Muscle of leg (tissue), 11 donors: ENCODE data around the gene KIF23. TPM values are rescaled to one million over a fixed set of nuclear protein-coding genes. Genes with fewer than 3 reads are reported as not detected.
A peak's percentile ranks its signal among the peaks of the same experiment; 100 is the strongest.

Experiments used
- DNase-seq: peaks from one replicate; pipeline ENCODE4 v3.0.0; 2013
- H3K27ac ChIP-seq: one replicate; pipeline ENCODE4 v1.5.1; 2013; ENCODE audit warnings: mild to moderate bottlenecking, low read length, control low read depth
- H3K27me3 ChIP-seq: one replicate; pipeline ENCODE4 v1.6.1; 2013; ENCODE audit warnings: low read length; ENCODE audit not compliant: control insufficient read depth, insufficient read depth
- H3K36me3 ChIP-seq: one replicate; pipeline ENCODE4 v1.6.1; 2013; ENCODE audit warnings: low read length; ENCODE audit not compliant: control insufficient read depth, insufficient read depth
- H3K4me1 ChIP-seq: one replicate; pipeline ENCODE4 v1.6.1; 2013; ENCODE audit warnings: low read length; ENCODE audit not compliant: control insufficient read depth, insufficient read depth
- H3K4me3 ChIP-seq: one replicate; pipeline ENCODE4 v1.5.1; 2013; ENCODE audit warnings: low read length, control low read depth
- H3K9me3 ChIP-seq: replicated peaks from 2 replicates; pipeline ENCODE4 v1.6.1; 2013; ENCODE audit warnings: low read depth, low read length; ENCODE audit not compliant: control insufficient read depth
- WGBS: methylation state at CpG from one replicate; pipeline ENCODE4 v1.1.5; 2013; ENCODE audit warnings: missing lambda C conversion rate; ENCODE audit not compliant: insufficient coverage; 5-methylcytosine and 5-hydroxymethylcytosine counted together
- polyA plus RNA-seq, 8 donors: library from polyadenylated mRNA; unstranded; fragments of 120-200 nt; gene quantifications; one replicate each; pipeline versions ENCODE4 v1.2.1 to v1.2.3, GENCODE V29; 2013; ENCODE audit warnings: inconsistent platforms in 1 of 8, low replicate concordance in 1 of 8; ENCODE audit not compliant: insufficient read length in 8 of 8, insufficient read depth in 1 of 8
- total RNA-seq: library from RNA; stranded (reverse); fragments of 120-200 nt; gene quantifications from one replicate; pipeline ENCODE4 v1.2.4, GENCODE V29; 2013

Gene KIF23
- total and polyA plus RNA-seq, 9 donors: 16.5 to 26.9 (median 21.2) TPM

DNA sequence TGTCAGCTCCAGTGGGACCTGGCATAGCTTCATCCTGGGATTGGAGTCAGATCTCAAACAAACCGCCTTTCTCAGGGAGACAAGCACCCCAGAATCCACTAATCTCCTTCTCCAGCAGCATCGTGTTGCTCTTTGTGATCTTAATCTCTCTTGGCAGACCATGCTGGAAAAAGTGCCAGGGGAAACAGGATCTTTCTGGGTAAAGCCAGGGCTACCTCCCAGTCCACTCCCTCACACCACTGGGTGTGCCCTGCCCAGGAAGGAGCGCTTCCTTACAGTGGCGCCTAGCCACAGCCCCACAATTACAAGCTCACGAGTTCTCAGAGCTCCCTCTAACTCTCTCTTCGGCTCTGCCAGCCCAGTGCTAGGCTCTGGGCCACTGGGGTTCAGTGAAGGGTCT lies 70.7 kb downstream of the KIF23 start:
- H3K4me3 ChIP-seq: no peak overlapping the region
- H3K4me1 ChIP-seq: peaks cover 8% of the 10 kb centered on the region
- WGBS: 64% methylated on average over 4 of the region's 6 CpGs
- peak; percentile 50 for DNase-seq
- H3K9me3 ChIP-seq: peaks cover 6% of the 10 kb centered on the region
- H3K27ac ChIP-seq: no peak overlapping the region
- H3K27me3 ChIP-seq: peaks cover 8% of the 10 kb centered on the region
- H3K36me3 ChIP-seq: no peaks in the 10 kb centered on the region

DNA sequence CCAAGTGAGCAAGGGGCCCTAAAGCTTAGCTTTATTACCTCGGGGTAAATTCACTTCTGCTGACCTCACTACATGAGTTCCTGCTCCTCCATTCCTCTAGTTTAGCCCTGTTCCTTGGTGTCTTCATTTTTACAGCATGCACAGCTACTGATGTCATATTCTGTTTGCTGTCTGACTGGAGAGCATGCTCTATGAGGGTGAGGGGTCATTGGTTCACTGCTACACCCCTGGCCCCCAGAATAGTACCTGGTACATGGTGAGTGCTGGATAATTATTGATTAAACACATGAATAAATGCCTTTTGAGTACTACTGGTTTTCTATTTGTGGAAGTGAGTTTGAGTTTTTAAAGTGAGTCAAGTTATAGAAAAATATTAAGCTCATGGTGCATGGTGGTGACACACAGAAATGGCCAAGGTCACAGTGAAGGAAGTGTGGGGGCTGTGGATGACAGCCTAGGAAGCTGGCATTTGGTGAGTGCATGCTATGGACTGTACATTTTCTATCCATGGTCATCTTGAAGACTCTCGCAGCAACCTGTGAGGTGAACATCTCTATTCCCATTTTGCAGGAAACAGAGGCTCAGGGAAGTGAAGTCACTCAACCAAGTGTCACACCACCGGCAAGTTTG lies 72.4 kb downstream of the KIF23 start:
- DNase-seq: no peak
- Histone ChIP-seq H3K4me3 (no peak overlapping the region), H3K9me3 (peaks cover 2% of the 10 kb centered on the region), H3K36me3 (no peaks in the 10 kb centered on the region), H3K27ac (no peak overlapping the region), H3K27me3 (peaks cover 8% of the 10 kb centered on the region), H3K4me1 (peaks cover 15% of the 10 kb centered on the region)
- WGBS: 83% methylated on average over 1 of the region's 3 CpGs

DNA sequence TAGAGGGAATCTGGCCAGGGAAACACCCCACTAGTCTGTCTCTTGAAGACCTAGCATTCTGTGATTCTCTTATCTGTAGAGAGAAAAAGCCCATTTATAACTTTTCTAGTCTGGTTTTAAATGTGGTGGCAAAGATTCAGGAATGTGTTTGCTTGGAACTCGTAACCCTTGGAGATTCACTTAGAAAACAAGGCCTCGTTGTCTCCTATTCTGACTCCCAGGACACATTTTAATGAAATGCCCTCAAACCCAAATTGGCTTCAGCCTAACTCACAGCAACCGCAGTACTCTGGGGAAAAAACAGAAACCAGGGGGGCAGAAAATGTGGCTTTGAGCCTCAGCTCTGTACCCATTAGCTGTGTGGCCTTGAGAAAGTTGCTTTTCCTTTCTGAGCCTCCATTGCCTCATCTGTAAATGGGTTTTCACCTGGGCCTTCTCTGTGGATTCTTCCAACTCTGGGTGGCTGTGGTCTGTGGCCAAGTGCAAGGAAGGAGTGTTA lies 75.0 kb downstream of the KIF23 start:
- Histone ChIP-seq H3K27ac (no peak overlapping the region), H3K4me1 (peaks cover 15% of the 10 kb centered on the region), H3K36me3 (no peaks in the 10 kb centered on the region), H3K27me3 (peaks cover 2% of the 10 kb centered on the region), H3K4me3 (no peak overlapping the region), H3K9me3 (peaks cover 2% of the 10 kb centered on the region)
- DNase-seq: peak; percentile 48
- WGBS: 50% methylated on average over 2 of the region's 3 CpGs

DNA sequence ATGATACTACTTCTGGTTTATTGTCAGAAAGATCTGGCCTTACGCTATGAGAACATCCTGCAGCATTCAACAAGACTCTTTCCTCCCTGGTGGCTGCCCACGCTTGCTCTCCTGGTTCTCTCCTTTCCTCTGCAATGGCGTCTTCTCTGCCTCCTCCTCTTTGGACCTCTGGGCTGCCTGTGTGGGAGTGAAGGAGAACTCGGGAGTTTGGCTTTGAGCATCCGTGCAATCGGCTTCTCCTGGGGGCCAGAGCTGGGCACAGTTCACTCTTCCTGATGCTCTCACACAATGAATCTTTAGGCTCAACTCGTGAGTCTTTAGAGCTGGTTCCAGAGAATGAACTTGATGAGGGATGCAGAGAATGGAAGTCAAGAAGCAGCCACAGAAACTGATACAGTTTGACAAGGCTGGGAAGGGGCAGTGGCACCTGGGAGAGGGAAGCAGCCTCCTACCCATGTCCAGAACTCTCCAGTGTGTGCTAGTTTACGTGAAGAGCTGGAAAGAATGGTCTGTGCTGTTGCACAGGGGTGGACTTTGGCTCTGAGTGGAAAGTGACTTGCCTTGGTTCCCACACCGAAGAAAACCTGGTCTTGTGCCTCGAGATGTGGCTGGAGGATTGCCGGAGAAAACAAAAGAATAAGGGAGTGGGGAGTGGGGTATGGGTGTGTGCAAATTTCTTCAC lies 76.3 kb downstream of the KIF23 start:
- no peak overlapping the region for H3K4me3 ChIP-seq
- no peak overlapping the region for H3K27ac ChIP-seq
- peak; percentile 58 for DNase-seq
- 43% methylated on average over 5 of the region's 11 CpGs for WGBS
- H3K4me1 ChIP-seq: peaks cover 10% of the 10 kb centered on the region
- no peaks in the 10 kb centered on the region for H3K36me3 ChIP-seq
- peaks cover 2% of the 10 kb centered on the region for H3K27me3 ChIP-seq
- H3K9me3 ChIP-seq: peaks cover 2% of the 10 kb centered on the region

DNA sequence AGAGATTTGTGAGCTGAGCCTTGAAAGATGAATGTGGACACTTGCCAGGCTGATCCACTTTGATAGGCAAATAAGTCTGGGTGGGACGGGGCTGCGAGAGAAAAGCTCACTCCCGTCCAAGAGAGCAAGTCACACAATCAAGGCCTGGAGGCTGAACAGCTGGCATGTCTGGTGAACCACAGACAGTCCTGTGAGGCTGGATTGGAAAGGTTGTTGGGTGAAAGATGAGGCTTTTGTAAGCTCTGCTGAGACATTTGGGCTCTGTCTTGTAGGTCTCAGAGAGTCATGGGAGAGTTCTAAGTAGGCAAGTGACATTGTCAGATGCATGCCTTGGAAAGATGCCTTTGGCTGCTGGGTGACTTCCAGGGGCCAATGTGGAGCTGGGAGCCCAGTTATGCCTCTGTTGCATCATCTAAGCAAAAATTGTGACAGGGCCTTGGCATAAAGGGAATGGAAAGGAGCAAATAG lies 76.9 kb downstream of the KIF23 start:
- Histone ChIP-seq H3K36me3 (no peaks in the 10 kb centered on the region), H3K27me3 (peaks cover 2% of the 10 kb centered on the region), H3K27ac (no peak overlapping the region), H3K9me3 (no peaks in the 10 kb centered on the region), H3K4me3 (no peak overlapping the region), H3K4me1 (peaks cover 10% of the 10 kb centered on the region)
- no peak for DNase-seq
- WGBS: 63% methylated on average over 3 of the region's 3 CpGs

DNA sequence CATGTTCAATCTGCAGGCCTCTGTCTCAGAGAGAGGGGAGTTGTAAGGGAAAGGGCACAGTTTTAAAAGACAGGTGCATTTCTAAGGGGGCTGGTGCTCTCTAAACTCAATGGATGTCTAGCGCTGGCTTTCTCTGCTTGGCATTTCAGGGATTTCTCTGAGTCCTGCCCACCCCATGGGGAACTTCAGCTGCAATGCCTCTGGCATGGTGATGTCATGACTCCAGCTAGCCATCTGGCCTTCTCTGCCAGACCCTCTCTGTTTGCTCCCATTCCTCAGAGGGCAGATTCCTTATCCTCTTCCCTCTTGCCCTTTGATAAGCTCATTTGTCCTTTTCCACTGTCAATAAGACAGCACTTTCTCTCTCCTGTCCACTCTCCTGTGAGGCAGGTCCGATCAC lies 79.3 kb downstream of the KIF23 start:
- H3K9me3 ChIP-seq: no peaks in the 10 kb centered on the region
- no peak overlapping the region for H3K27ac ChIP-seq
- H3K27me3 ChIP-seq: peaks cover 3% of the 10 kb centered on the region
- peaks cover 10% of the 10 kb centered on the region for H3K4me1 ChIP-seq
- WGBS: 89% methylated on average over 2 of the region's 2 CpGs
- H3K36me3 ChIP-seq: no peaks in the 10 kb centered on the region
- no peak for DNase-seq
- H3K4me3 ChIP-seq: no peak overlapping the region

DNA sequence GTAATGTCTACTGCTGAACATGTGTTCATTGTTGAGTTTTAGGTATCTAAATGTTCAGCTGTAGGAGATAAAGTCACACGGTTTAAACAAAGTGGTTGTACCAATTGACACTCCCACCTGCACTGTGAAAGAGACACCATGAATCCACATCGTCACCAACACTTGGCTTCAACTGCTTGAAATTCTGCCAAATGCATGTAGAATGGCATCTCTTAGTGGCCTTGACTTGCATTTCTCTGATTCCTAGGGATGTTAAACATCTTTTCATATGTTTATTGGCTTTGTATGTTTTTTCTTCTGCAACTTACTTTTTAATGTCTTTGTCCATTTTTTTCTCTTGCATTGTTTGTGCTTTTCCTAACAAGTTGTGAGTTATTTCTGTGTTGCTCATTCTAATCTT lies 81.9 kb downstream of the KIF23 start:
- DNase-seq: peak; percentile 42
- Histone ChIP-seq H3K4me3 (no peak overlapping the region), H3K27me3 (peaks cover 3% of the 10 kb centered on the region), H3K9me3 (no peaks in the 10 kb centered on the region), H3K4me1 (peaks cover 23% of the 10 kb centered on the region), H3K27ac (no peak overlapping the region), H3K36me3 (no peaks in the 10 kb centered on the region)
- 46% methylated on average over 2 of the region's 2 CpGs for WGBS

DNA sequence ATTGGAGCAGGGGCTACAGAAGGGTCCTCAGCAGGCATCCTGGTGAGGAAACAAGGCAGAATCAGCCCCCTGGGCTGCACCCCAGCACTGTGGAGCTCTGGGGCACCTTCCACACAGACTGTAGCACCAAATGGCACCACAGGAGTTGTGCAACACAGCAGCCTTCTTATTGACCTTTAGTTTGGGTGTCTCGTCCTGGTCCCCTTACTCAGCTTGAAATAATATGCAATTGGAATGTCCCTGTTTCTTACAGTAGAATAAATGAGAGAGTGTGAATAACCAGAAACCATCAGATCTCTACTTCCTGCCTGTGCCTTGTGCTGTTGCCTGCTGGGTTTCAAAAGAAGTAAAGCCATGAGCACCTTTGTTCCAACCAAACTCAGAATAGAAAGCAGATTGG lies 82.9 kb downstream of the KIF23 start:
- no CpG with 5 or more reads among the region's 1 CpG for WGBS
- no peak overlapping the region for H3K27ac ChIP-seq
- no peak for DNase-seq
- no peaks in the 10 kb centered on the region for H3K9me3 ChIP-seq
- H3K4me3 ChIP-seq: no peak overlapping the region
- peaks cover 20% of the 10 kb centered on the region for H3K4me1 ChIP-seq
- H3K27me3 ChIP-seq: peaks cover 3% of the 10 kb centered on the region
- H3K36me3 ChIP-seq: no peaks in the 10 kb centered on the region

DNA sequence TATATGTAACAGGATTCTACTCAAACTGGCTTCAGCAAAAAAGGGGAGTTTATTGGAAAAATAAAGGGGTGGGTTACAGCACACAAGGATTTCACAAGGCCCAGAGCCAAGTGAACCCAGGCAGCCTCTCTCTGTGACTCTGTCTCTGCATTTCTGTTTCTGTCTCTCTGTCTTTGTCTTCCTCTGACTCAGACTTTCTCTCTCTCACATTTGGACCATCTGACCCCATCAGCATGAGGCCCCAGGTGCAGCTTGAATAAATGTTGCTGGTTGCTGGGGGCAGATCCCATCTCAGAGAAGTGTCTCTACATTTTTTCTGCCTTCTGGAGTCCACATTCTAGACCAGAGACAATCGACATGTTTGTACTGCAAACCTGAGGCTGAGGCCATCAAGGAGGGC lies 83.5 kb downstream of the KIF23 start:
- Histone ChIP-seq H3K4me1 (peaks cover 20% of the 10 kb centered on the region), H3K36me3 (no peaks in the 10 kb centered on the region), H3K27me3 (peaks cover 3% of the 10 kb centered on the region), H3K27ac (no peak overlapping the region), H3K9me3 (no peaks in the 10 kb centered on the region), H3K4me3 (no peak overlapping the region)
- WGBS: 33% methylated on average over 1 of the region's 1 CpG
- no peak for DNase-seq
